ENCODE measurements around the gene STX7. TPM values are rescaled to one million over a fixed set of nuclear protein-coding genes. Genes with fewer than 3 reads are reported as not detected.
"Not testable (repeated sequence)": the region's sequence is repeated elsewhere in the genome, so short reads cannot be mapped to it uniquely, and the experiment has no call there.

Gene STX7
- total and polyA plus RNA-seq, 2 donors (not counting 3 experiments of a cell fraction or from before 2014, with no cell fraction given) = 13.4 to 45.5 TPM

DNA sequence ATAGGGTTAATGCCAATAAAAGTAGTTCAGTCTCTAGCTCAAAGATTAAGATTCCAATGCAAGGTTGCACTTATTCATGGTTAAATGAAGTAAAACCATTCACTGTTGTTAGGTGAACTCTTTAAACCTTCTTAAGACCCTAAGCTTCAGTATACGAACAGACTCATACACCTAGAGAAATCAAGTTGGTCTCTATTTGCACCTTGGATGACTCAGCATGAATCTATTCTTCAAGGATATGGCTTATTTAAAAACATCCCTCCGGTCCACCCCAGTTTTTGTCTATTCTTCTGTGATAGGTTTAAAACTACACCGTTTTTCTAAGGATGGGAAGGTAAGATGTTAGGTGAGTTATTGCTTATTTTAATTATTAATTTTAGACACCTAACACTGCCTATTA is 24.2 kb upstream of the STX7 start:
- Histone ChIP-seq H3K36me3 (ENCODE audit: control insufficient read depth in 2 of 2, extremely low read depth in 1 of 2, insufficient read depth in 2 of 2, low read length in 2 of 2) (no peaks in the 10 kb centered on the region), H3K4me3 (replicated peaks in 1 of 3; ENCODE audit: insufficient read depth in 1 of 3, low read depth in 1 of 3, low read length in 3 of 3) (no peak overlapping the region), H3K27ac (ENCODE audit: insufficient read depth, low read depth, low read length) (no peak overlapping the region), H3K27me3 (ENCODE audit: control insufficient read depth in 2 of 2, insufficient read depth in 2 of 2, low read length in 2 of 2) (peaks cover 6 to 43% of the 10 kb centered on the region in 2 experiments), H3K79me2 (ENCODE audit: control insufficient read depth, insufficient read depth, low read length) (no peaks in the 10 kb centered on the region), H3K4me2 (ENCODE audit: insufficient read depth, low read length) (no peak overlapping the region), H3K9ac (replicated peaks; ENCODE audit: extremely low read depth, insufficient read depth, low read length) (no peak overlapping the region), H3K4me1 (ENCODE audit: control insufficient read depth, extremely low read depth, insufficient read depth, low read length) (no peaks in the 10 kb centered on the region), H4K20me1 (replicated peaks; ENCODE audit: control insufficient read depth, extremely low read depth, insufficient read depth, low read length) (no peaks in the 10 kb centered on the region), H2AFZ (ENCODE audit: low read depth, low read length) (no peak overlapping the region), H3K9me1 (replicated peaks; ENCODE audit: control insufficient read depth, extremely low read depth, insufficient read depth, low read length) (no peaks in the 10 kb centered on the region), H3K9me3 (replicated peaks; ENCODE audit: control insufficient read depth, insufficient read depth, low read length) (no peaks in the 10 kb centered on the region)
- POLR2A ChIA-PET = no interaction called here
- dilution Hi-C loops (cut with MboI; ENCODE audit: extremely low pct_ligation_motif_present, low sequenced_read_pairs) (no loop called here), intact Hi-C loops (cut with micrococcal nuclease) (no loop called here)
- TF ChIP-seq EZH2 (IDR thresholded peaks at IDR 0.05; ENCODE audit: borderline replicate concordance, low read depth, low read length, severe bottlenecking) = no peak
- no peak for TF ChIP-seq POLR2A (IDR thresholded peaks at IDR 0.05; ENCODE audit: low read depth, low read length)
- TF ChIP-seq JUN (IDR thresholded peaks at IDR 0.05; ENCODE audit: borderline replicate concordance, insufficient read depth, insufficient read length, low read depth) = no peak
- TF ChIP-seq, protein P1, sequence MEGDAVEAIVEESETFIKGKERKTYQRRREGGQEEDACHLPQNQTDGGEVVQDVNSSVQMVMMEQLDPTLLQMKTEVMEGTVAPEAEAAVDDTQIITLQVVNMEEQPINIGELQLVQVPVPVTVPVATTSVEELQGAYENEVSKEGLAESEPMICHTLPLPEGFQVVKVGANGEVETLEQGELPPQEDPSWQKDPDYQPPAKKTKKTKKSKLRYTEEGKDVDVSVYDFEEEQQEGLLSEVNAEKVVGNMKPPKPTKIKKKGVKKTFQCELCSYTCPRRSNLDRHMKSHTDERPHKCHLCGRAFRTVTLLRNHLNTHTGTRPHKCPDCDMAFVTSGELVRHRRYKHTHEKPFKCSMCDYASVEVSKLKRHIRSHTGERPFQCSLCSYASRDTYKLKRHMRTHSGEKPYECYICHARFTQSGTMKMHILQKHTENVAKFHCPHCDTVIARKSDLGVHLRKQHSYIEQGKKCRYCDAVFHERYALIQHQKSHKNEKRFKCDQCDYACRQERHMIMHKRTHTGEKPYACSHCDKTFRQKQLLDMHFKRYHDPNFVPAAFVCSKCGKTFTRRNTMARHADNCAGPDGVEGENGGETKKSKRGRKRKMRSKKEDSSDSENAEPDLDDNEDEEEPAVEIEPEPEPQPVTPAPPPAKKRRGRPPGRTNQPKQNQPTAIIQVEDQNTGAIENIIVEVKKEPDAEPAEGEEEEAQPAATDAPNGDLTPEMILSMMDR (IDR thresholded peaks at IDR 0.05; ENCODE audit: extremely low read depth in 1 of 2, insufficient read depth in 1 of 2, low read depth in 1 of 2, low read length in 2 of 2) = no peak
- no peak for TF ChIP-seq POLR2AphosphoS5 (IDR thresholded peaks at IDR 0.05; ENCODE audit: insufficient read depth, low read depth, low read length)
- no peak for TF ChIP-seq MYC (IDR thresholded peaks at IDR 0.05; ENCODE audit: low read depth, low read length)
- TF ChIP-seq FOS (IDR thresholded peaks at IDR 0.05; ENCODE audit: borderline replicate concordance, insufficient read depth, low read length) = no peak
- no TSS peak for BruUV-seq (replicated peaks)
- no peak for FAIRE-seq
- no peak for DNase-seq (ENCODE audit: low read depth, low spot score)
- CTCF ChIA-PET = interaction anchor here (1.1 kb wide), 1 partner anchor 257 kb away, joined by 4 read pairs; no protein-coding TSS in a partner anchor

DNA sequence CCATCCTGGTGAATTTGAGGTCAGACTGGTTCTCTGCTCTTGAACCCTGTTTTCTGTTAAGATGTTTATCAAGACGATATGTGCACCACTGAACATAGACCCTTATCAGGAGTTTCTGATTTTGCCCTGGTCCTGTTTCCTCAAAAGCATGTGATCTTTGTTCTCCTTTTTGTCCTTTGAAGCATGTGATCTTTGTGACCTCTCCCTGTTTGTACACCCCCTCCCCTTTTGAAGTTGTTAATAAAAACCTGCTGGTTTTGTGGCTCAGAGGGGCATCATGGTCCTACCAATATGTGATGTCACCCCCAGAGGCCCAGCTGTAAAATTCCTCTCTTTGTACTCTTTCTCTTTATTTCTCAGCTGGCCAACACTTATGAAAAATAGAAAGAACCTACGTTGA is 21.6 kb upstream of the STX7 start:
- H3K4me1 ChIP-seq (ENCODE audit: control insufficient read depth, extremely low read depth, insufficient read depth, low read length); BruUV-seq (replicated peaks); H3K27ac ChIP-seq (ENCODE audit: insufficient read depth, low read depth, low read length); H3K79me2 ChIP-seq (ENCODE audit: control insufficient read depth, insufficient read depth, low read length); FAIRE-seq; H3K9me3 ChIP-seq (replicated peaks; ENCODE audit: control insufficient read depth, insufficient read depth, low read length); H2AFZ ChIP-seq (ENCODE audit: low read depth, low read length); H3K9ac ChIP-seq (replicated peaks; ENCODE audit: extremely low read depth, insufficient read depth, low read length); CTCF ChIA-PET; POLR2A ChIA-PET; H3K36me3 ChIP-seq (ENCODE audit: control insufficient read depth in 2 of 2, extremely low read depth in 1 of 2, insufficient read depth in 2 of 2, low read length in 2 of 2); dilution Hi-C loops (cut with MboI; ENCODE audit: extremely low pct_ligation_motif_present, low sequenced_read_pairs); H3K4me2 ChIP-seq (ENCODE audit: insufficient read depth, low read length); H3K4me3 ChIP-seq (replicated peaks in 1 of 3; ENCODE audit: insufficient read depth in 1 of 3, low read depth in 1 of 3, low read length in 3 of 3); H3K9me1 ChIP-seq (replicated peaks; ENCODE audit: control insufficient read depth, extremely low read depth, insufficient read depth, low read length); H4K20me1 ChIP-seq (replicated peaks; ENCODE audit: control insufficient read depth, extremely low read depth, insufficient read depth, low read length); DNase-seq (ENCODE audit: low read depth, low spot score): not testable (repeated sequence)
- peaks cover 2 to 23% of the 10 kb centered on the region in 2 experiments for H3K27me3 ChIP-seq (ENCODE audit: control insufficient read depth in 2 of 2, insufficient read depth in 2 of 2, low read length in 2 of 2)
- intact Hi-C loops (cut with micrococcal nuclease) = loop anchor here (5.0 kb wide), 5 partner anchors 133 to 1383 kb away; partner anchors contain the start of gene RPS12

All from endothelial cell of umbilical vein (primary cell).